Loucy (cell line): Measurements from ENCODE around the gene CNDP2.

ENCODE experiments used
- H2AFZ ChIP-seq: fragments of 200-600 bp; sonication (generic); 2 replicates; pipeline ENCODE4 v1.6.0; 2016; ENCODE audit warnings: antibody characterized with exemption, mild to moderate bottlenecking, low read length, moderate library complexity
- H3F3A ChIP-seq: fragments of 200-600 bp; 2 replicates; pipeline ENCODE4 v1.6.0; 2016; ENCODE audit warnings: antibody characterized with exemption, low read depth, mild to moderate bottlenecking
- H3K27me3 ChIP-seq: fragments of 200-600 bp; sonication (generic); 2 replicates; pipeline ENCODE4 v1.6.1; 2014; ENCODE audit warnings: low read length, mild to moderate bottlenecking; ENCODE audit not compliant: insufficient read depth, poor library complexity, severe bottlenecking
- H3K36me3 ChIP-seq: fragments of 200-600 bp; sonication (generic); 2 replicates; pipeline ENCODE4 v1.6.1; 2016; ENCODE audit warnings: low read length; ENCODE audit not compliant: insufficient read depth
- H3K4me1 ChIP-seq: fragments of 200-600 bp; sonication (generic); 2 replicates; pipeline ENCODE4 v1.5.1; 2014; ENCODE audit warnings: low read length, mild to moderate bottlenecking; ENCODE audit not compliant: insufficient read depth, poor library complexity, severe bottlenecking
- H3K4me2 ChIP-seq: fragments of 200-600 bp; sonication (generic); 2 replicates; pipeline ENCODE4 v1.6.0; 2014; ENCODE audit warnings: antibody characterized with exemption, low read length, low read depth, mild to moderate bottlenecking; ENCODE audit not compliant: poor library complexity, severe bottlenecking
- H3K4me3 ChIP-seq: fragments of 200-600 bp; sonication (generic); 2 replicates; pipeline ENCODE4 v1.5.1; 2014; ENCODE audit warnings: low read length, mild to moderate bottlenecking, mixed read lengths; ENCODE audit not compliant: poor library complexity, severe bottlenecking
- H3K79me2 ChIP-seq: fragments of 200-600 bp; sonication (generic); 2 replicates; pipeline ENCODE4 v1.6.1; 2014; ENCODE audit warnings: low read length; ENCODE audit not compliant: insufficient read depth
- H3K9ac ChIP-seq: fragments of 200-600 bp; sonication (generic); 2 replicates; pipeline ENCODE4 v1.6.0; 2014; ENCODE audit warnings: mild to moderate bottlenecking, low read depth, low read length, moderate library complexity; ENCODE audit not compliant: poor library complexity, severe bottlenecking
- H3K9me2 ChIP-seq: fragments of 200-600 bp; sonication (generic); replicated peaks from 2 replicates; pipeline ENCODE4 v1.6.1; 2016; ENCODE audit warnings: low read depth, low read length, mixed read lengths
- H3K9me3 ChIP-seq: fragments of 200-600 bp; sonication (generic); 2 replicates; pipeline ENCODE4 v1.6.1; 2014; ENCODE audit warnings: mild to moderate bottlenecking, antibody characterized with exemption, low read length, low read depth; ENCODE audit not compliant: insufficient read depth
- H4K20me1 ChIP-seq: fragments of 200-600 bp; sonication (generic); 2 replicates; pipeline ENCODE4 v1.6.0; 2014; ENCODE audit warnings: antibody characterized with exemption, low read length, mild to moderate bottlenecking; ENCODE audit not compliant: insufficient read depth, poor library complexity, severe bottlenecking
- EZH2phosphoT487 ChIP-seq: fragments of 200-600 bp; IDR thresholded peaks from 2 replicates; pipeline ENCODE4 v1.6.1; 2018; ENCODE audit warnings: antibody characterized with exemption, mild to moderate bottlenecking, moderate library complexity, borderline replicate concordance
- TF ChIP-seq, protein P1 (sequence below): fragments of 200-600 bp; sonication (generic); conservative IDR thresholded peaks from 2 replicates; pipeline ENCODE4 v1.5.1; 2014; ENCODE audit warnings: mild to moderate bottlenecking, antibody characterized with exemption, low read length

Gene CNDP2

DNA sequence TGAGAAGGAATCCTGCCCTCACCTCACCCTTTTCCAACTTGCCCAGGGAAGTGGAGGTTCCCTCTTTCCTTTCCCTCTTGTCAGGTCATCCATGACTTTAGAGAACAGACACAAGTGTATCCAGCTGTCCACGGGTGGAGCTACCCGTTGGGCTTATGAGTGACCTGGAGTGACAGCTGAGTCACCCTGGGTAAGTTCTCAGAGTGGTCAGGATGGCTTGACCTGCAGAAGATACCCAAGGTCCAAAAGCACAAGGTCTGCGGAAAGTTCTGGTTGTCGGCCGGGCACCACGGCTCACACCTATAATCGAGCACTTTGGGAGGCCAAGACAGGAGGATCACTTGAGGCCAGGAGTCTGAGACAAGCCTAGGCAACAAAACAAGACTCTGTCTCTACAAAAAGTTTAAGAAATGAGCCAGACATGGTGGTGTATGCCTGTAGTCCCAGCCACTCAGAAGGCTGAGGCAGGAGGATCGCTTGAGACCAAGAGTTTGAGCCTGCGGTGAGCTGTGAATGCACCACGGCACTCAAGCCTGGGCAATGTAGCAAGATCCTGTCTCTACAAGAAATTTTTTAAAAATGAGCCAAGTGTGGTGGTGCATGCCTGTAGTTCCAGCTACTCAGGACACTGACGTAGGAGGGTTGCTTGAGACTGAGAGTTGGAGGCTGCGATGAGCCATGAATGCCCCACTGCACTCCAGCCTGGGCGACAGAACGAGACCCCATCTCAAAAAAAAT lies 24.1 kb downstream of the CNDP2 start:
- Histone ChIP-seq H3K4me1 (no peaks in the 10 kb centered on the region), H3K4me3 (no peak overlapping the region), H3K27me3 (no peaks in the 10 kb centered on the region), H3K9ac (no peak overlapping the region), H3K9me2 (no peaks in the 10 kb centered on the region), H3K4me2 (no peak overlapping the region), H2AFZ (no peak overlapping the region), H3K79me2 (no peaks in the 10 kb centered on the region), H3F3A (no peaks in the 10 kb centered on the region), H3K9me3 (no peaks in the 10 kb centered on the region), H3K36me3 (peaks cover 41% of the 10 kb centered on the region; the same call in 1 of the 2 replicates), H4K20me1 (no peaks in the 10 kb centered on the region)
- TF ChIP-seq, protein P1, sequence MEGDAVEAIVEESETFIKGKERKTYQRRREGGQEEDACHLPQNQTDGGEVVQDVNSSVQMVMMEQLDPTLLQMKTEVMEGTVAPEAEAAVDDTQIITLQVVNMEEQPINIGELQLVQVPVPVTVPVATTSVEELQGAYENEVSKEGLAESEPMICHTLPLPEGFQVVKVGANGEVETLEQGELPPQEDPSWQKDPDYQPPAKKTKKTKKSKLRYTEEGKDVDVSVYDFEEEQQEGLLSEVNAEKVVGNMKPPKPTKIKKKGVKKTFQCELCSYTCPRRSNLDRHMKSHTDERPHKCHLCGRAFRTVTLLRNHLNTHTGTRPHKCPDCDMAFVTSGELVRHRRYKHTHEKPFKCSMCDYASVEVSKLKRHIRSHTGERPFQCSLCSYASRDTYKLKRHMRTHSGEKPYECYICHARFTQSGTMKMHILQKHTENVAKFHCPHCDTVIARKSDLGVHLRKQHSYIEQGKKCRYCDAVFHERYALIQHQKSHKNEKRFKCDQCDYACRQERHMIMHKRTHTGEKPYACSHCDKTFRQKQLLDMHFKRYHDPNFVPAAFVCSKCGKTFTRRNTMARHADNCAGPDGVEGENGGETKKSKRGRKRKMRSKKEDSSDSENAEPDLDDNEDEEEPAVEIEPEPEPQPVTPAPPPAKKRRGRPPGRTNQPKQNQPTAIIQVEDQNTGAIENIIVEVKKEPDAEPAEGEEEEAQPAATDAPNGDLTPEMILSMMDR = no peak
- TF ChIP-seq EZH2phosphoT487 = no peak

DNA sequence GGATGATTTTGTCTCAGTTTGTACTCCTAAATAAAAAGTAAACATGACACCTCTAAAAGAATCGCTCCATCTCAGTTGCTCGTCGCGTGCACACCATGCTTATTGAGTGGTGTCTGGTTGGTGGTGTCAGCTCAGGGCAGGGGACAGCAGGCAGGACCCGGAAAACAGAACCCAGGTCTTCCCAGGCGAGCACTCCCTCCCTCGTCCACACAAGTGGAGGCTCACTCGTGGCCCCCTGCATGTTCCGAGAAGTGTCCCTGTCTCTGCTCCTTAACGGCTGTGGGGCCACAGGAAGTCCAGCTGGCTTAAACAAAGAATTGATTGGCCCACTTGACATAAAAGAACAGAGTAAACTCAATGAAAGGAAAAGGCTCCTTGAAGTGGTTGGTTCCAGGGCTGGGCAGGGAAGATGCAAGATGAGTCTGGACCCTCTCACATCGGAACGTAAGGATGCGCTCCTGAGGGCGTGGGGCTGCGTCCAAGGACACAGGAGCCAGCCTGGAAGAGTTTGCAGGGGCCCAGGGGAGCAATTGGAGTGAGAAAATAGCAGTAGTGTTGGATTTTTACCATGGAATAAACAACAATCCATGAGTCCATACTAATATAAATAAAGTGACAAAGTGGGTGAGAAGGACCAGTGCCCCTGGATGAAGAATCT lies 25.0 kb downstream of the CNDP2 start:
- no peaks in the 10 kb centered on the region for H4K20me1 ChIP-seq

DNA sequence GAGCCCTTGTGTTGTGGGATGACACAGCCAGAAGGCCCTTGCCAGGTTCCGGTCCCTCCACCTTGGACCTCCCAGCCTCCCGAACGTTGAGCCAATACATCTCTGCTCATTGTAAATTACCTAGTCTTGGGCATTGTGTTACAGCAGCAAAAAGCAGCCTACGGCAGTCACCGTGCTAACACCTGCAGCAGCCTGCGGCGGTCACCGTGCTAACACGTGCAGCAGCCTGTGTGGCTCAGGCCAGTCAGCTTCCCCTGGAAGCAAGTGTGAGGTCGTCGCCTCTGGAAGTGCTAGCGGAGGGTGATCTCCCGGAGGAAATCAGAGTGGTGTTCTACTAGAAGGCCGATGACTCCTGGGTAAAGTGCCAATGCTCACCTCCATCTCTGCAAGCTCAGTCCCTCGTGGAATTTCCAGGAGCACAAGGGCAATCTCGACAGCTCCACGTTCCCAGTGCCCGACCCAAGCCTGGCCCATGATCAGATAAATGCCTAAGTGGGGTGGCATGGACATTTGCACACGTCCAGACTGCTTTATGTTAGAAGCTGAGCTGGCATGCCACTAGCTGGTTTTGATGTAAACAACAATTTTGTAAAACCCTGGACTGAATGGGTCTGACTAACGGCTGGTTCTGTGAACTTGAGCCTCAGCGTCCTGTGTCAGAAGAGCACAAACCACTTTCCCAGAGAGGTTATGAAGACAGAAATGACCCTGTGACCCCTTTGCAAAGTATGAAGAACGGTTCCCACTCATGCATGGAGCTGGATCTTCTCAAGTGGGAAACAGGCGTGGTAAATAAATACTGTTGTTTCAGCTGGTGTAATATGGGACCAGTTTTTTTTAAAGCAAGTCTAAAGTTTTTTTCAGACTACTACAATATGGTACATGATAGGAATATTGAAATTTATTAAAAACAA lies 26.7 kb downstream of the CNDP2 start:
- Histone ChIP-seq H3K27me3 (no peaks in the 10 kb centered on the region), H3K9me2 (no peaks in the 10 kb centered on the region), H3K4me2 (no peak overlapping the region), H3F3A (no peaks in the 10 kb centered on the region), H3K4me3 (no peak overlapping the region), H4K20me1 (no peaks in the 10 kb centered on the region), H3K4me1 (no peaks in the 10 kb centered on the region), H2AFZ (no peak overlapping the region), H3K9ac (no peak overlapping the region), H3K79me2 (no peaks in the 10 kb centered on the region), H3K36me3 (peaks cover 24% of the 10 kb centered on the region; the same call in 1 of the 2 replicates), H3K9me3 (no peaks in the 10 kb centered on the region)
- TF ChIP-seq EZH2phosphoT487 = no peak
- TF ChIP-seq, protein P1 = no peak

More for the DNA sequence above, 25.0 kb downstream of the CNDP2 start:
- TF ChIP-seq, protein P1 = no peak
- no peak for TF ChIP-seq EZH2phosphoT487
- Histone ChIP-seq H3K9ac (no peak overlapping the region), H3K27me3 (no peaks in the 10 kb centered on the region), H3K9me3 (no peaks in the 10 kb centered on the region), H3F3A (no peaks in the 10 kb centered on the region), H3K9me2 (no peaks in the 10 kb centered on the region), H3K4me1 (no peaks in the 10 kb centered on the region), H3K79me2 (no peaks in the 10 kb centered on the region), H3K4me2 (no peak overlapping the region), H3K4me3 (no peak overlapping the region), H2AFZ (no peak overlapping the region), H3K36me3 (peaks cover 34% of the 10 kb centered on the region; the same call in 1 of the 2 replicates)
